Upper lobe of left lung (tissue), 6 donors: ENCODE measurements around the gene PARP16. TPM values are rescaled to one million over a fixed set of nuclear protein-coding genes. Genes with fewer than 3 reads are reported as not detected.
"Not testable (repeated sequence)": the region's sequence is repeated elsewhere in the genome, so short reads cannot be mapped to it uniquely, and the experiment has no call there.

Source experiments
- ATAC-seq, 2 donors: fragments of 200-7000 bp; cut with Tn5 transposase; one replicate each; pipeline ENCODE4 v1.9.1; 2022; ENCODE audit warnings: mild to moderate bottlenecking in 2 of 2, moderate library complexity in 2 of 2; ENCODE audit not compliant: low FRiP score in 2 of 2
- DNase-seq, 2 donors: peaks; one replicate each; pipeline ENCODE4 v3.0.0-alpha.2; 2019 to 2020
- H3K27ac ChIP-seq, 4 donors: fragments of 200-600 bp; sonication (generic); one replicate each; pipeline ENCODE4 v1.5.1; 2016 to 2019
- H3K27me3 ChIP-seq, 4 donors: fragments of 200-600 bp; sonication (generic); one replicate each; pipeline ENCODE4 v1.5.1; 2017 to 2019
- H3K36me3 ChIP-seq, 4 donors: fragments of 200-600 bp; sonication (generic); one replicate each; pipeline ENCODE4 v1.5.1; 2016 to 2019
- H3K4me1 ChIP-seq, 4 donors: fragments of 200-600 bp; sonication (generic); one replicate each; pipeline ENCODE4 v1.5.1; 2018 to 2019
- H3K4me3 ChIP-seq, 4 donors: fragments of 200-600 bp; sonication (generic); one replicate each; pipeline ENCODE4 v1.5.1; 2017 to 2019; ENCODE audit warnings: mild to moderate bottlenecking in 2 of 4, moderate library complexity in 1 of 4
- H3K9me3 ChIP-seq, 4 donors: fragments of 200-600 bp; sonication (generic); one replicate each; pipeline ENCODE4 v1.5.1; 2018 to 2019
- EP300 ChIP-seq, 4 donors: sonication (generic); formaldehyde crosslinking; IDR thresholded peaks; one replicate each; pipeline ENCODE4 v1.5.1; 2017; ENCODE audit warnings: antibody characterized with exemption in 4 of 4, control low read depth in 2 of 4
- POLR2A ChIP-seq, 4 donors: fragments of 450-650 bp; IDR thresholded peaks; one replicate each; pipeline ENCODE4 v1.5.1; 2016 to 2017; ENCODE audit warnings: antibody characterized with exemption in 4 of 4, mild to moderate bottlenecking in 2 of 4
- POLR2AphosphoS5 ChIP-seq, 2 donors: sonication (generic); formaldehyde crosslinking; IDR thresholded peaks; one replicate each; pipeline ENCODE4 v1.5.1; 2017; ENCODE audit warnings: antibody characterized with exemption in 2 of 2
- WGBS, 2 donors: methylation state at CpG; one replicate each; pipeline ENCODE4 v1.1.5; 2017 to 2018; 5-methylcytosine and 5-hydroxymethylcytosine counted together
- total RNA-seq, 6 donors: library from RNA; depleted of rRNA in 4 of 6; stranded (reverse); fragments of >200 nt in 4 of 6; gene quantifications; one replicate each; pipeline versions ENCODE4 v1.1.0 to v1.2.1, GENCODE V29; 2016 to 2021
- TF ChIP-seq, protein P1 (sequence below), 6 experiments: fragments of 450-650 bp in 4 of 6; fragments of 200-600 bp in 2 of 6; sonication (generic) in 2 of 6; IDR thresholded peaks; one replicate each; pipeline ENCODE4 v1.5.1; 2016 to 2019; ENCODE audit warnings: antibody characterized with exemption in 6 of 6
- donor health status: DM: no; HTN: no; CAD: no; lungs with moderate emphysema.
- donor health status: DM: no; HTN: yes; CAD: no; lungs with severe emphysema.

PARP16 gene
- total RNA-seq, 6 donors from 2014 or later: 6.3 to 20.6 (median 7.9) TPM

DNA sequence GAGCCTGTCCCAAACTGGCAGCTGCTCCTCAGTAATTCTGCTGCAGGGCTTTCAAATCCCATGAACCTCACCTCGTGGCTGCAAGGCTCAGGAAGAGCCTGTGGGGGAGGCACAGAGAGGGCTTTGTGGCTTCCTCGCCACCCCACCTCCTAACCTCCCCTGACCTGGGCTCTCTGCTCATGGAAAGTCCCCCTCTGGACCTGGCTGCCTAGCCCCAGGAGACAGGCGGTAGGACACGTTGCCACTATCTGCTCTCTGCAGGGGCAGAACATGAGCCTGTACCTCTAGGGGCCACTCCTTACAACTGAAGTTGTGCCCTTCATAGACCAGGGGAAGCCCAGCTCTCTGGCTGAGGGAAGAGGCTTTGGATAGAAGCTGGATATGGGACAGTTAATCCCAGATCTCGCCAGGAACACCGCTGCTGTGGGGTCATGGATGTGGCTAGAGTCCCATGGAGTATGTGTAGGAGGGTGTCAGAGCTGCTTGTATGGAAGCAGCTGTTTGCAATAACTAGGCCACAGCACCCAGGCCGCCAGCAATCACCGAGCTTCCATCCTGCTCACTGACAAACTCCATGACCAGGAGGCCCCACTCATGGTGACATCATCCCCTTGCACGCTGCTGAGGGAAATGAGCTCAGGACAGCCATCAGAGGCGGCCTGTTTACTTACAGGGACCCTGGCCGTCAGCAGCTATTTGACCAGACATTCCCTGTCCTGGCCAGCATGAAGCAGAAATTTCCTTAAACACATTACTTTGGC is 41.4 kb downstream of the PARP16 start:
- DNase-seq (peak in 1 of 2 donors; percentile 22), ATAC-seq (peak; percentile 34 to 91)
- WGBS, 2 donors: 80 to 84% methylated on average over 9 to 11 of the region's 11 CpGs
- no peaks in the 10 kb centered on the region for H3K4me1 ChIP-seq
- no peaks in the 10 kb centered on the region for H3K27me3 ChIP-seq
- TF ChIP-seq, protein P1, sequence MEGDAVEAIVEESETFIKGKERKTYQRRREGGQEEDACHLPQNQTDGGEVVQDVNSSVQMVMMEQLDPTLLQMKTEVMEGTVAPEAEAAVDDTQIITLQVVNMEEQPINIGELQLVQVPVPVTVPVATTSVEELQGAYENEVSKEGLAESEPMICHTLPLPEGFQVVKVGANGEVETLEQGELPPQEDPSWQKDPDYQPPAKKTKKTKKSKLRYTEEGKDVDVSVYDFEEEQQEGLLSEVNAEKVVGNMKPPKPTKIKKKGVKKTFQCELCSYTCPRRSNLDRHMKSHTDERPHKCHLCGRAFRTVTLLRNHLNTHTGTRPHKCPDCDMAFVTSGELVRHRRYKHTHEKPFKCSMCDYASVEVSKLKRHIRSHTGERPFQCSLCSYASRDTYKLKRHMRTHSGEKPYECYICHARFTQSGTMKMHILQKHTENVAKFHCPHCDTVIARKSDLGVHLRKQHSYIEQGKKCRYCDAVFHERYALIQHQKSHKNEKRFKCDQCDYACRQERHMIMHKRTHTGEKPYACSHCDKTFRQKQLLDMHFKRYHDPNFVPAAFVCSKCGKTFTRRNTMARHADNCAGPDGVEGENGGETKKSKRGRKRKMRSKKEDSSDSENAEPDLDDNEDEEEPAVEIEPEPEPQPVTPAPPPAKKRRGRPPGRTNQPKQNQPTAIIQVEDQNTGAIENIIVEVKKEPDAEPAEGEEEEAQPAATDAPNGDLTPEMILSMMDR (IDR thresholded peaks at IDR 0.05): no peak
- TF ChIP-seq POLR2AphosphoS5 (IDR thresholded peaks at IDR 0.05): no peak
- no peak for TF ChIP-seq POLR2A (IDR thresholded peaks at IDR 0.05)
- no peak for TF ChIP-seq EP300 (IDR thresholded peaks at IDR 0.05)
- H3K9me3 ChIP-seq: no peaks in the 10 kb centered on the region
- H3K27ac ChIP-seq: peak overlapping the region in 2 of 4 donors; percentile 15 to 37
- H3K36me3 ChIP-seq: no peaks in the 10 kb centered on the region
- H3K4me3 ChIP-seq: no peak overlapping the region

DNA sequence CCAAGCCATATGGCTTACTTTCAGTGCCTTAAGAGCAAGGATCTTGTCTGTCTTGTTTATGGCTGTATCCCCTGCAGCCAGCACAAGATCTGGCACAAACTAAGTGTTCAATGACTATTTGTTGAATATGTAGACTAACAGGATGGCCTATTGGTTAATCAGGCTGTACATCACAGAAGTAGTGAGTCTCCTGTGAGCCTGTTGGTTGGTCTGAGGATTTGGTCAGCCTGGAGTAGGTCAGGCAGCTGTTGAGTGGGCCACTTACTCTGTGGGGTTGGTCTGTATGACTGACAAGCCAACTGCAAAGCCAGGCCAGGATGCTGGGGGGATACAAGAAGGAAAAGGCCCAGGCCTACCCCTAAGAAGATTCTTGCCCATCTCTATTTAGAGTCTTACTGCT is 42.0 kb downstream of the PARP16 start:
- H3K27me3 ChIP-seq: no peaks in the 10 kb centered on the region
- H3K9me3 ChIP-seq: no peaks in the 10 kb centered on the region
- H3K36me3 ChIP-seq: no peaks in the 10 kb centered on the region
- no peak for DNase-seq
- no peak overlapping the region for H3K4me3 ChIP-seq
- ATAC-seq: no peak
- TF ChIP-seq, protein P1 (IDR thresholded peaks at IDR 0.05): no peak
- TF ChIP-seq POLR2A (IDR thresholded peaks at IDR 0.05) (no peak), EP300 (IDR thresholded peaks at IDR 0.05) (no peak), POLR2AphosphoS5 (IDR thresholded peaks at IDR 0.05) (no peak)
- H3K27ac ChIP-seq: no peak overlapping the region
- H3K4me1 ChIP-seq: no peaks in the 10 kb centered on the region

DNA sequence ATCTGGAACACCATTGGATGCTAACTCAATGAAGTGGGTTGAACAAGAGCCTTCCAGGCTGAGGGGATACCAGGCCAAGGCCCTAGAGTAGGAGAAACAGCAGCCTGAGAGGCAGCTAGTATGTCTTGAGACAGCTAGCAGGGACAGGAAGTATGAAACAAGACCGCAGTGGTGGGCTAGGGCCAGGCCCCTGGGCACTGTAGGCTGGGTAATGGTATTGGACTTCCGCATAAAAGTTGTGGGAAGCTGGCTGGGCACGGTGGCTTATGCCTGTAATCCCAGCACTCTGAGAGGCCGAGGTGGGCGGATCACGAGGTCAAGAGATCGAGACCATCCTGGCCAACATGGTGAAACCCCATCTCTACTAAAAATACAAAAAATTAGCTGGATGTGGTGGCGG is 50.2 kb downstream of the PARP16 start:
- not testable (repeated sequence) for H3K4me1 ChIP-seq, H3K36me3 ChIP-seq, H3K9me3 ChIP-seq, H3K27ac ChIP-seq, H3K4me3 ChIP-seq, ATAC-seq, H3K27me3 ChIP-seq, DNase-seq
- 95 to 99% methylated on average over 8 of the region's 8 CpGs for WGBS, 2 donors

DNA sequence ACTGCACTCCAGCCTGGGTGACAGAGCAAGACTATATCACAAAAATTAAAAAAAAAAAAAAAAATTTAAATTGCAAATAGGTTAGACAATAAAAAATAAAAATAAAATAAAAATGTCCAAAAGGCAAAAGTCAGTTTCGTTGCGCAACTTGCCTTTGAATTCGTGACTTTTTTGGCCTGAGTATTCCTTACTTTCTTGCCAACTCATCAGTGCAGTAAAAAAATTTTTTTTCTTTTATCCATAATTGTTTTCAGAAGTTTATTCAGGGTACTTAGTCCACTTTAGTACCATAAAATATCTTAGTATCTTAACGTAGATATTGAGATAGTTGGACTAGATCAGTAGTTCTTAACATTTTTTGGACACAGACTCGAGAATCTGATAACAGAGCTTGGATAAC is 53.0 kb downstream of the PARP16 start:
- Histone ChIP-seq H3K4me1 (no peaks in the 10 kb centered on the region), H3K9me3 (no peaks in the 10 kb centered on the region), H3K27ac (no peak overlapping the region), H3K36me3 (no peaks in the 10 kb centered on the region), H3K4me3 (no peak overlapping the region), H3K27me3 (no peaks in the 10 kb centered on the region)
- no peak for DNase-seq
- 84 to 85% methylated on average over 5 of the region's 5 CpGs for WGBS, 2 donors
- ATAC-seq: no peak
- TF ChIP-seq POLR2AphosphoS5 (IDR thresholded peaks at IDR 0.05) (no peak), POLR2A (IDR thresholded peaks at IDR 0.05) (no peak), EP300 (IDR thresholded peaks at IDR 0.05) (no peak)
- TF ChIP-seq, protein P1 (IDR thresholded peaks at IDR 0.05): no peak

DNA sequence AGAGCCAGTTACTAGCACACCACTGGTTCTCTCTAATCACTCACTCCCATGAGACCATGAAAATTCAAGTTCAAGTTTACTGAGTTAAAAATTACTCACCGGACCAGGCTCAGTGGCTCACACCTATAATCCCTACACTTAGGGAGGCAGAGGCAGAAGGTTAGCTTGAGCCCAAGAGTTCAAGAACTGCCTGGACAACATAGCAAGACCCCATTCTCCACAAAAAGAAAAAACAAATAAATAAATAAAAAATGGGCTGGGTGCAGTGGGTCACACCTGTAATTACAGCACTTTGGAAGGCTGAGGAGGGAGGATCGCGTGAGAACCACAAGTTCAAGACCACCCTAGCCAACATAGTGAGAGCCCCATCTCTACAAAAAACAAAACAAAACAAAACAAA is 54.2 kb downstream of the PARP16 start:
- Histone ChIP-seq H3K27me3 (no peaks in the 10 kb centered on the region), H3K27ac (no peak overlapping the region), H3K4me1 (no peaks in the 10 kb centered on the region), H3K9me3 (no peaks in the 10 kb centered on the region), H3K36me3 (no peaks in the 10 kb centered on the region), H3K4me3 (no peak overlapping the region)
- DNase-seq (no peak), ATAC-seq (no peak)
- TF ChIP-seq, protein P1 (IDR thresholded peaks at IDR 0.05): no peak
- TF ChIP-seq POLR2A (IDR thresholded peaks at IDR 0.05) (no peak), POLR2AphosphoS5 (IDR thresholded peaks at IDR 0.05) (no peak), EP300 (IDR thresholded peaks at IDR 0.05) (no peak)
- 97% methylated on average over 3 of the region's 3 CpGs for WGBS, 2 donors
